AG04450 (cell line): ENCODE measurements around the gene S100A14. TPM values are rescaled to one million over a fixed set of nuclear protein-coding genes. Genes with fewer than 3 reads are reported as not detected.

Experiments used
- CTCF ChIA-PET: fragments of 300-600, 350-600 bp; formaldehyde crosslinking; extraction: SDS; loops from one replicate; lab custom pipeline; 2022; ENCODE audit warnings: antibody characterized with exemption, inconsistent platforms; lab: Charles Lee
- POLR2A ChIA-PET: fragments of 350-600 bp; formaldehyde crosslinking; extraction: SDS; loops from one replicate; lab custom pipeline; 2021; ENCODE audit warnings: antibody characterized with exemption, inconsistent platforms; lab: Yijun Ruan, JAX
- DNase-seq: peaks from one replicate; pipeline ENCODE4 v3.0.0-alpha.2; 2011; ENCODE audit warnings: low read depth, low spot score
- H3K27ac ChIP-seq: one replicate; pipeline ENCODE4 v1.5.1; 2012; ENCODE audit warnings: low read depth, low read length, control low read depth
- H3K27me3 ChIP-seq: one replicate; pipeline ENCODE4 v1.6.0; 2012; ENCODE audit warnings: low read length; ENCODE audit not compliant: control insufficient read depth, insufficient read depth
- H3K4me3 ChIP-seq: 2 replicates; pipeline ENCODE4 v1.5.1; 2011; ENCODE audit warnings: mild to moderate bottlenecking, low read depth, low read length, control low read depth
- H3K9me3 ChIP-seq: 2 replicates; pipeline ENCODE4 v1.5.1; 2012; ENCODE audit warnings: low read length; ENCODE audit not compliant: control insufficient read depth, insufficient read depth
- polyA plus RNA-seq: library from polyadenylated mRNA; depleted of rRNA; stranded (reverse); fragments of >200 nt; gene quantifications from 2 replicates; pipeline ENCODE4 v1.2.3, GENCODE V29; 2011
- TF ChIP-seq, protein P1 (sequence below): IDR thresholded peaks from 2 replicates; pipeline ENCODE4 v1.5.1; 2011; ENCODE audit warnings: low read depth, low read length, control low read depth, inconsistent platforms

S100A14 gene
- polyA plus RNA-seq, 1 experiment: not detected

DNA sequence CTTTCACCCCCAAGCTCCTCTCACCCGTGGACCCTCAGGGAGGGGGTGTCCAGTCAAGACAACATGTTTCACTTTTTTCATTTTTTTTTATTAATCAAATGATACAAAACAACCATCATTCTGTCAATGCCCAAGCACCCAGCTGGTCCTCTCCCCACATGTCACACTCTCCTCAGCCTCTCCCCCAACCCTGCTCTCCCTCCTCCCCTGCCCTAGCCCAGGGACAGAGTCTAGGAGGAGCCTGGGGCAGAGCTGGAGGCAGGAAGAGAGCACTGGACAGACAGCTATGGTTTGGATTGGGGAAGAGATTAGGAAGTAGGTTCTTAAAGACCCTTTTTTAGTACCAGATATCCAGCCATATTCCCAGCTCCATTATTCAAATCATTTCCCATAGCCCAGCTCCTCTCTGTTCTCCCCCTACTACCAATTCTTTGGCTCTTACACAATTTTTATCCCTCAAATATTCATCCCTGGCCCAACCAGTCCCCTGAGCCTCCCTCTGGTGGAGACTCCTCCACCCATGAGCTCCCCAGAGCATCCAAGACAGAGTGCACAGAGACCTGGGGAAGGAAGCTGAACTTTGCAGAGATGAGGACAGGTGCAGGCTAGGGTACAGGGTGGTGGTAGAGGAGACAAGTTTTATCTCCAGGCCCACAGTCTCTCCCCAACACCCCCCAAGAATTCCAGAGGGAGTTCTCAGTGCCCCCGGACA is 1.8 kb downstream of the S100A14 start:
- TF ChIP-seq, protein P1, sequence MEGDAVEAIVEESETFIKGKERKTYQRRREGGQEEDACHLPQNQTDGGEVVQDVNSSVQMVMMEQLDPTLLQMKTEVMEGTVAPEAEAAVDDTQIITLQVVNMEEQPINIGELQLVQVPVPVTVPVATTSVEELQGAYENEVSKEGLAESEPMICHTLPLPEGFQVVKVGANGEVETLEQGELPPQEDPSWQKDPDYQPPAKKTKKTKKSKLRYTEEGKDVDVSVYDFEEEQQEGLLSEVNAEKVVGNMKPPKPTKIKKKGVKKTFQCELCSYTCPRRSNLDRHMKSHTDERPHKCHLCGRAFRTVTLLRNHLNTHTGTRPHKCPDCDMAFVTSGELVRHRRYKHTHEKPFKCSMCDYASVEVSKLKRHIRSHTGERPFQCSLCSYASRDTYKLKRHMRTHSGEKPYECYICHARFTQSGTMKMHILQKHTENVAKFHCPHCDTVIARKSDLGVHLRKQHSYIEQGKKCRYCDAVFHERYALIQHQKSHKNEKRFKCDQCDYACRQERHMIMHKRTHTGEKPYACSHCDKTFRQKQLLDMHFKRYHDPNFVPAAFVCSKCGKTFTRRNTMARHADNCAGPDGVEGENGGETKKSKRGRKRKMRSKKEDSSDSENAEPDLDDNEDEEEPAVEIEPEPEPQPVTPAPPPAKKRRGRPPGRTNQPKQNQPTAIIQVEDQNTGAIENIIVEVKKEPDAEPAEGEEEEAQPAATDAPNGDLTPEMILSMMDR: peak; percentile 20; the same call in 1 of the 2 replicates
- no peak for DNase-seq
- CTCF ChIA-PET: interaction anchor here (0.9 to 9.3 kb wide), 6 partner anchors 14 to 103 kb away, joined by 3 to 80 read pairs (median 8); partner anchors contain the start of genes S100A1 and S100A13
- H3K9me3 ChIP-seq: no peaks in the 10 kb centered on the region
- POLR2A ChIA-PET: interaction anchor here (0.5 to 5.4 kb wide), 4 partner anchors 13 to 52 kb away, joined by 3 to 45 read pairs (median 11); partner anchors contain the start of genes CHTOP, S100A1 and S100A13
- no peak overlapping the region for H3K27ac ChIP-seq
- H3K4me3 ChIP-seq: no peak overlapping the region
- H3K27me3 ChIP-seq: no peaks in the 10 kb centered on the region

DNA sequence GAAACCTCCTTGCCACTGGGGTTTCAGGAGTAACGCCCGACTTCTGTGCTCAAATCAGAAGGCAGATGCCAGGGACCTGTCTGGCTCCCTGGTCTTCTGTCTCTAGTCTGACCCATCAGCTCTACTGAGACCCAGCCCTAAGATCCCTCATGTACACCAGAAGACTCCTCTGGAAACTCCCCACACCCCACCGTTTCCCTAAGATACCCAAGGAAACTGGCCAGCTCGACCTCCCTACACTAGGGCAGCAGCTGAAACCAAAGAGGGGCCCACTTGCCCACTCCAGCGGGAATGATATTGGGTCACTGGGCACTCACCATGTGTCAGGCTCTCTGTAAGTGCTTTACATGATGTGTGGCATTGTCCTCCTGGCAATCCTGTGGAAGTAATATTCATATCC is 2.7 kb downstream of the S100A14 start:
- POLR2A ChIA-PET: interaction anchor here (0.9 to 2.7 kb wide), 7 partner anchors 10 to 377 kb away, joined by 3 to 46 read pairs (median 7); partner anchors contain the start of genes CHTOP, S100A1 and S100A13
- no peak for DNase-seq
- Histone ChIP-seq H3K9me3 (no peaks in the 10 kb centered on the region), H3K27me3 (no peaks in the 10 kb centered on the region), H3K4me3 (peak overlapping the region; percentile 83; the same call in 1 of the 2 replicates), H3K27ac (no peak overlapping the region)
- TF ChIP-seq, protein P1: no peak
- CTCF ChIA-PET: interaction anchor here (0.6 to 9.3 kb wide), 10 partner anchors 15 to 261 kb away, joined by 3 to 80 read pairs (median 7); partner anchors contain the start of genes S100A1 and S100A13

DNA sequence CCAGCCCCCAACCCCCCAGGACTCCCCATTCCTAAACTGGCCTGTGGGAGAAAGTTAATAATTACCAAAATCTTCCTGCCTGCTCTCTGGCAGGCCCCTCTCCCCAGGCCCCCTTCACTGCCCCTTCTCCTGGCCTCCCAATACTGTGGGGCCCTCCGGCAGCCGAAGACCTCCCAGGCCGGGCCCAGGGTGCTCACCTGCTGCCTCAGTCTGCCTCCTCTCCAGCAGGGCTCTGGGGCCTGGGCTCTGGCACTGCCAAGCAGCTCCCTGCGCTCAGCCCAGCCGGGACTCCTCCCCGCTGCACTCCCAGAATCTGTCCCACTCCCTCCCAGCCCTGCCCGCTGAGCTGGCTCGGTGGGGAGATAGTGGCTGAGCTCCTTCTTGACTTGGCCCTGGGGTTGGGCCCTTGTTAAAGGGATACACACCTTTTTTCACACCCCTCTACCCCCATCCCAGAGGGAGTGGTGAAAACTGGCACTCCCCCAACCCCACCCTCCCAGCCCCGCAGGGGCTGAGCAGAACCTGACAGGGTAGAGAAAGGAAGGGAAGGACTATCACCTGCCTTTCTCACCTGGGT is 3.3 kb downstream of the S100A14 start, which contains the start of gene S100A16:
Gene S100A16, minus strand, starts transcription at position 383 of the 577 bp plus-strand sequence. CDS start 4,986 bp downstream, outside the sequence.
- Histone ChIP-seq H3K27ac (peak within 1 kb of the TSS; percentile 47), H3K4me3 (peak within 1 kb of the TSS; percentile 83), H3K9me3 (no peaks in the 10 kb centered on the region), H3K27me3 (no peaks in the 10 kb centered on the region)
- TF ChIP-seq, protein P1: no peak
- DNase-seq: no peak
- ChIA-PET CTCF (interaction anchor here (0.6 to 9.3 kb wide), 11 partner anchors 9 to 260 kb away, joined by 3 to 80 read pairs (median 5); partner anchors contain the start of genes S100A1 and S100A13), POLR2A (interaction anchor here (0.6 to 2.1 kb wide), 10 partner anchors 8 to 377 kb away, joined by 3 to 46 read pairs (median 4); partner anchors contain the start of genes CHTOP, S100A1 and S100A13)

DNA sequence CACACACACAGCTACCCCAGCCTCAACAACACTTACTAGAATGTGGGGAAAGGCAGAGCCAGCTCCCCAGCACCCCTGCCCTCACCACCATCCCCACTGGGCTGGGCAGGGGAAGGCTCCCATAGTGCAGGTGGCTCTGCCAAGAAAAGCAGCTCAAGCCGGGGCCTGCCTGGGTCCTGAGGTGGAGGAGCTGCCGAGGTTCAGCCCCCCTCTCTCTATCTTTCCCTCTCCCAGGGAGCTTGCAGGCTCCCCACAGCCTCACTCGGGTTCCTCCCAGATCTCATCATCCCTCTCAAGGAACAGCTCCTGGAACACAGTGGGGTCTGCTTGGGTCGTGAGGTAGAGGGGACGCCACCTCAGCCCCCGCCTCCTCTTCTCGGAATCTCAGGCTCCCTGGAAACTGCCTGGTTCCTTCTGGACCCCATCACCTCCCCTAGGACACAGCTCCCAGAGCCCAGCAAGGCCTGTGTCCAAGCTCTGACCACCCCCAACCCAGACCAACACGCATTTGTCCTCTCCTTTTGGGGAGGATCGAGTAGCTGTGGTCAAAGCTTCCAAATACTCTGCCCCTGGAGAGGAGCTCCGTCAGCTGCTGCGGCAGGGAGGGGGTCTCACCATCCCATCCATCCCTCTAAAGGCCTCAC is 3.9 kb downstream of the S100A14 start:
- H3K4me3 ChIP-seq: peak overlapping the region; percentile 83
- no peak for DNase-seq
- ChIA-PET POLR2A (interaction anchor here (0.6 to 2.1 kb wide), 11 partner anchors 9 to 378 kb away, joined by 3 to 46 read pairs (median 4); partner anchors contain the start of genes CHTOP, S100A1 and S100A13), CTCF (interaction anchor here (0.5 to 9.3 kb wide), 13 partner anchors 10 to 260 kb away, joined by 3 to 80 read pairs (median 5); partner anchors contain the start of genes S100A1 and S100A13)
- no peaks in the 10 kb centered on the region for H3K27me3 ChIP-seq
- TF ChIP-seq, protein P1: no peak
- H3K9me3 ChIP-seq: no peaks in the 10 kb centered on the region
- H3K27ac ChIP-seq: peak overlapping the region; percentile 47
